OCI-LY7 (cell line): ENCODE data around the gene PLOD1. TPM values are rescaled to one million over a fixed set of nuclear protein-coding genes. Genes with fewer than 3 reads are reported as not detected.

Experiments
- BruUV-seq: library from RNA; stranded (reverse); fragments of 400-500 nt; replicated peaks from 2 replicates; lab custom pipeline; 2021; lab: Mats Ljungman, UMichigan
- CTCF ChIA-PET: fragments of 300-600 bp; sonication (Branson Sonifier 250); formaldehyde crosslinking; loops from one replicate; lab custom pipeline; 2022; ENCODE audit warnings: antibody characterized with exemption; ENCODE audit not compliant: unreplicated experiment; lab: Charles Lee
- POLR2A ChIA-PET: fragments of 300-600 bp; sonication (Branson Sonifier 250); formaldehyde crosslinking; loops from one replicate; lab custom pipeline; 2022; ENCODE audit warnings: antibody characterized with exemption; lab: Charles Lee
- DNase-seq: peaks from one replicate; pipeline ENCODE4 v3.0.0-alpha.2; 2015; ENCODE audit warnings: low spot score
- H2AFZ ChIP-seq: fragments of 200-600 bp; sonication (generic), shearing (Covaris generic); 2 replicates; pipeline ENCODE4 v1.6.1; 2014; ENCODE audit warnings: mild to moderate bottlenecking, antibody characterized with exemption, low read length, moderate library complexity
- H3K27ac ChIP-seq: fragments of 200-600 bp; sonication (generic); 2 replicates; pipeline ENCODE4 v1.5.1; 2014; ENCODE audit warnings: mixed run types, low read depth, mild to moderate bottlenecking, moderate library complexity, low read length, inconsistent platforms; ENCODE audit not compliant: poor library complexity, severe bottlenecking
- H3K36me3 ChIP-seq: fragments of 200-600 bp; sonication (generic); 2 replicates; pipeline ENCODE4 v1.6.1; 2014; ENCODE audit warnings: mild to moderate bottlenecking, antibody characterized with exemption, low read length, moderate library complexity, mixed read lengths; ENCODE audit not compliant: insufficient read depth
- H3K4me1 ChIP-seq: fragments of 200-600 bp; sonication (generic); 2 replicates; pipeline ENCODE4 v1.5.1; 2014; ENCODE audit warnings: mild to moderate bottlenecking, low read length; ENCODE audit not compliant: insufficient read depth, poor library complexity, severe bottlenecking
- H3K4me2 ChIP-seq: fragments of 200-600 bp; sonication (generic); 2 replicates; pipeline ENCODE4 v1.6.1; 2014; ENCODE audit warnings: mild to moderate bottlenecking, low read length
- H3K4me3 ChIP-seq: fragments of 200-600 bp; sonication (generic); 2 replicates; pipeline ENCODE4 v1.5.1; 2014; ENCODE audit warnings: mild to moderate bottlenecking, low read depth, low read length; ENCODE audit not compliant: poor library complexity, severe bottlenecking
- H3K79me2 ChIP-seq: fragments of 200-600 bp; sonication (generic); 2 replicates; pipeline ENCODE4 v1.6.1; 2016; ENCODE audit warnings: low read depth, mild to moderate bottlenecking, low read length, moderate library complexity, mixed read lengths; ENCODE audit not compliant: insufficient read depth
- H3K9me2 ChIP-seq: fragments of 200-600 bp; sonication (generic); 2 replicates; pipeline ENCODE4 v1.6.1; 2016; ENCODE audit warnings: mild to moderate bottlenecking, low read length, mixed read lengths; ENCODE audit not compliant: insufficient read depth
- H3K9me3 ChIP-seq: fragments of 200-600 bp; sonication (generic); 2 replicates; pipeline ENCODE4 v1.6.1; 2014; ENCODE audit warnings: mild to moderate bottlenecking, mixed run types, low read length, mixed read lengths
- H4K20me1 ChIP-seq: fragments of 200-600 bp; sonication (generic); 2 replicates; pipeline ENCODE4 v1.6.1; 2014; ENCODE audit warnings: mild to moderate bottlenecking, antibody characterized with exemption, low read length, moderate library complexity, mixed read lengths; ENCODE audit not compliant: insufficient read depth
- CTCF ChIP-seq: fragments of 200-600 bp; sonication (generic); conservative IDR thresholded peaks from 2 replicates; pipeline ENCODE4 v1.5.1; 2014; ENCODE audit warnings: mild to moderate bottlenecking, antibody characterized with exemption, low read length, moderate library complexity, mixed read lengths
- EZH2phosphoT487 ChIP-seq: fragments of 200-600 bp; sonication (generic); IDR thresholded peaks from 2 replicates; pipeline ENCODE4 v1.6.1; 2018; ENCODE audit warnings: low read depth, borderline replicate concordance, mild to moderate bottlenecking, mixed run types, antibody characterized with exemption, low read length, moderate library complexity, mixed read lengths
- intact Hi-C: fragments of 100-400 bp; cut with micrococcal nuclease; formaldehyde crosslinking; loops from one replicate; pipeline ENCODE4 v1.10.0; 2022; ENCODE audit not compliant: unreplicated experiment
- total RNA-seq, 2 experiments: library from RNA; depleted of rRNA in 1 of 2; stranded (reverse); fragments of >200 nt in 1 of 2; shearing (Covaris generic) in 1 of 2; gene quantifications; 2 replicates each; pipeline ENCODE4 v1.2.3, GENCODE V29; 2014 to 2022

Gene PLOD1
- total RNA-seq, 2 experiments from 2014 or later, result 11.3 to 11.7 TPM

GRCh38 chr1:11967028-11967547, 32.6 kb downstream of the PLOD1 start:
- Histone ChIP-seq H3K27ac (no peak overlapping the region), H3K9me2 (no peaks in the 10 kb centered on the region), H3K4me3 (no peak overlapping the region), H2AFZ (no peak overlapping the region), H3K79me2 (no peaks in the 10 kb centered on the region), H3K4me2 (no peak overlapping the region), H4K20me1 (no peaks in the 10 kb centered on the region), H3K9me3 (no peaks in the 10 kb centered on the region), H3K4me1 (no peaks in the 10 kb centered on the region), H3K36me3 (no peaks in the 10 kb centered on the region)
- intact Hi-C loops, result loop anchor here (1.0 to 10.0 kb wide), 3 partner anchors 59 to 312 kb away; partner anchors contain the start of genes FBXO2 and FBXO44
- ChIA-PET POLR2A (interaction anchor here (0.6 to 3.3 kb wide), 10 partner anchors 12 to 732 kb away, joined by 3 to 44 read pairs (median 3); partner anchors contain the start of gene MIIP), CTCF (interaction anchor here (0.6 to 1.1 kb wide), 8 partner anchors 13 to 164 kb away, joined by 3 to 5 read pairs (median 3); partner anchors contain the start of gene MFN2)
- TF ChIP-seq CTCF (peak; percentile 87), EZH2phosphoT487 (no peak)
- peak; percentile 83 for DNase-seq
- no TSS peak for BruUV-seq

GRCh38 chr1:11970441-11971185, 36.1 kb downstream of the PLOD1 start:
- H2AFZ ChIP-seq, result no peak overlapping the region
- BruUV-seq, result no TSS peak
- no peak overlapping the region for H3K4me3 ChIP-seq
- CTCF ChIA-PET, result interaction anchor here (0.6 kb wide), 1 partner anchor 217 kb away, joined by 3 read pairs; no protein-coding TSS in a partner anchor
- no peaks in the 10 kb centered on the region for H4K20me1 ChIP-seq
- DNase-seq, result no peak
- no peak overlapping the region for H3K27ac ChIP-seq
- intact Hi-C loops, result no loop called here
- no peaks in the 10 kb centered on the region for H3K36me3 ChIP-seq
- H3K79me2 ChIP-seq, result no peaks in the 10 kb centered on the region
- H3K4me1 ChIP-seq, result no peaks in the 10 kb centered on the region
- POLR2A ChIA-PET, result interaction anchor here (0.9 kb wide), 1 partner anchor 60 kb away, joined by 3 read pairs; no protein-coding TSS in a partner anchor
- H3K9me2 ChIP-seq, result no peaks in the 10 kb centered on the region
- no peak for TF ChIP-seq EZH2phosphoT487
- no peak for TF ChIP-seq CTCF
- no peaks in the 10 kb centered on the region for H3K9me3 ChIP-seq
- no peak overlapping the region for H3K4me2 ChIP-seq
